Thoracic aorta (tissue), 2 donors: Measurements from ENCODE around the gene C6orf52. TPM values are rescaled to one million over a fixed set of nuclear protein-coding genes. Genes with fewer than 3 reads are reported as not detected.

Experiments used
- ATAC-seq: fragments of 150-250 bp; one replicate; pipeline ENCODE4 v1.8.0; 2017; ENCODE audit warnings: low read depth; ENCODE audit not compliant: insufficient number of reproducible peaks, low FRiP score
- DNase-seq: peaks from one replicate; pipeline ENCODE4 v3.0.0-alpha.2; 2020; ENCODE audit warnings: low spot score
- H3K27ac ChIP-seq, 2 donors: fragments of 200-600 bp; sonication (generic); 1 replicate in 1 of 2; 2 replicates in 1 of 2; pipeline ENCODE4 v1.5.1; 2016; ENCODE audit warnings: mild to moderate bottlenecking in 2 of 2, moderate library complexity in 2 of 2
- H3K27me3 ChIP-seq: fragments of 200-600 bp; sonication (generic); replicated peaks from 2 replicates; pipeline ENCODE4 v1.6.0; 2016; ENCODE audit warnings: mild to moderate bottlenecking; ENCODE audit not compliant: insufficient read depth
- H3K36me3 ChIP-seq: fragments of 200-600 bp; sonication (generic); one replicate; pipeline ENCODE4 v1.5.1; 2016
- H3K4me1 ChIP-seq, 2 donors: fragments of 200-600 bp; sonication (generic); 1 replicate in 1 of 2; 2 replicates in 1 of 2; pipeline versions ENCODE4 v1.5.1 to v1.6.0; 2016; ENCODE audit warnings: low read depth in 2 of 2, mild to moderate bottlenecking in 1 of 2; ENCODE audit not compliant: control insufficient read depth in 1 of 2
- H3K4me3 ChIP-seq: fragments of 200-600 bp; sonication (generic); 2 replicates; pipeline ENCODE4 v1.5.1; 2016; ENCODE audit warnings: mild to moderate bottlenecking
- H3K9me3 ChIP-seq: fragments of 200-600 bp; sonication (generic); 2 replicates; pipeline ENCODE4 v1.5.1; 2016
- total RNA-seq, 2 donors: library from RNA; depleted of rRNA; stranded (reverse); fragments of >200 nt; gene quantifications; one replicate each; pipeline versions ENCODE4 v1.1.0 to v1.2.3, GENCODE V29; 2016
- TF ChIP-seq, protein P1 (sequence below): fragments of 200-600 bp; sonication (generic); IDR thresholded peaks from one replicate; pipeline ENCODE4 v1.5.1; 2019; ENCODE audit warnings: antibody characterized with exemption

The C6orf52 gene
- total RNA-seq, 2 donors from 2014 or later, result not detected

DNA sequence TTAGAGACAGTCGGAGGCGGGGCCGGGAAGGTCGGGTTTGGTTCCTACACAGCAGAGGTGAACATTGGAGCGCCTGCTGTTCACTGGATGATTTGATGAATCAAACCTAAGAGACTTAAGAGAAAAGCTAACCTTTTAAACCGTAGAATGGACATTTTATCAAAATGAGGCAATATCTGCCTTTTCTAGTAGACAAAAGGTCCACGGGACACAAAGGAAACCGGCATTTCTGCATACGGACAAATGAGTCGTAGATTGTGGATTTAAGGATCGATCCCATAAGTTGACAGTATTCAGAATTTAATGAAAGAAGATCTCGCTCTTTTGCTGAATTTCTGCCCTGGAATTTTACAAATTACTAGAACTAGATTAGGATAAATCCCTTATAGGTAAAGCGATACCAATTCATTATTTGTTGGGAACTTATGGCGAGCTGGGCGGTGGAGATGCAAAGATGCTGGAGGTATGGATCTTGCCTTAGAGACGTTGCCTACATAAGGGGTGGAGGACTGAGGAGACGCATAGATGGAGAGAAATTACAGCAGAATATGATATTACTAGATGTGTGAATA is 756 bp upstream of the C6orf52 start:
- H3K27ac ChIP-seq, result peak overlapping the region; percentile 76 to 97
- DNase-seq (no peak), ATAC-seq (no peak)
- peaks cover 17 to 28% of the 10 kb centered on the region in 2 donors for H3K4me1 ChIP-seq
- TF ChIP-seq, protein P1, sequence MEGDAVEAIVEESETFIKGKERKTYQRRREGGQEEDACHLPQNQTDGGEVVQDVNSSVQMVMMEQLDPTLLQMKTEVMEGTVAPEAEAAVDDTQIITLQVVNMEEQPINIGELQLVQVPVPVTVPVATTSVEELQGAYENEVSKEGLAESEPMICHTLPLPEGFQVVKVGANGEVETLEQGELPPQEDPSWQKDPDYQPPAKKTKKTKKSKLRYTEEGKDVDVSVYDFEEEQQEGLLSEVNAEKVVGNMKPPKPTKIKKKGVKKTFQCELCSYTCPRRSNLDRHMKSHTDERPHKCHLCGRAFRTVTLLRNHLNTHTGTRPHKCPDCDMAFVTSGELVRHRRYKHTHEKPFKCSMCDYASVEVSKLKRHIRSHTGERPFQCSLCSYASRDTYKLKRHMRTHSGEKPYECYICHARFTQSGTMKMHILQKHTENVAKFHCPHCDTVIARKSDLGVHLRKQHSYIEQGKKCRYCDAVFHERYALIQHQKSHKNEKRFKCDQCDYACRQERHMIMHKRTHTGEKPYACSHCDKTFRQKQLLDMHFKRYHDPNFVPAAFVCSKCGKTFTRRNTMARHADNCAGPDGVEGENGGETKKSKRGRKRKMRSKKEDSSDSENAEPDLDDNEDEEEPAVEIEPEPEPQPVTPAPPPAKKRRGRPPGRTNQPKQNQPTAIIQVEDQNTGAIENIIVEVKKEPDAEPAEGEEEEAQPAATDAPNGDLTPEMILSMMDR, result no peak
- H3K36me3 ChIP-seq, result no peaks in the 10 kb centered on the region
- H3K4me3 ChIP-seq, result peak overlapping the region; percentile 81
- no peaks in the 10 kb centered on the region for H3K27me3 ChIP-seq
- no peaks in the 10 kb centered on the region for H3K9me3 ChIP-seq

DNA sequence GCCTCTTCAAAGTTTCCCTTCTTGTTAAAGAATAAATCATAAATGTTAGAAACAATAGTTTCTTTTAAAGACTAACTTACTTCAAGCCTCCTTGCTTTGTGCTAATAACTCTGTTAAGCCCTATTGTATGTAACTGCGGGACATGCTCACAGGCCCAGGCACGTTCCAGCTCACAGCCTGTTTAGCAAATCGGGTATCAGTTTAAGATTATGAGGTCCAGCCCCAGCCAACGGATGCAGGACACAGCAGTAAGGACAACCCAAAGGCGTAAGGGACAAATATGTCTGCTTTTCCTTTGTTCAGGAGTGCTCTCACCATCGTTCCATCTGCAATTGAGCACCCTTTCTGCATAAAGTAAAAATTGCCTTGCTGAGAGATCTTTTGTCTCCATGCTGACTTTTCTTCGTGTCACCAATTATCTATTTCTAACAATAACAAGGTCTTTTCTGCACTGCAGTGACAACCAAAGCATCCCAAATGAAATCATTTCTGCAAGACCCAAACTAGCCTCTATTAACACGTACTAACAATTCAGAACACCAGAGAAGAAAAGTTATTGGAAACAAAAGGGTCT is 1.4 kb downstream of the C6orf52 start:
- TF ChIP-seq, protein P1, result no peak
- Histone ChIP-seq H3K27ac (no peak overlapping the region), H3K4me3 (peak overlapping the region; percentile 81), H3K4me1 (peaks cover 17 to 28% of the 10 kb centered on the region in 2 donors), H3K27me3 (no peaks in the 10 kb centered on the region), H3K36me3 (no peaks in the 10 kb centered on the region), H3K9me3 (no peaks in the 10 kb centered on the region)
- ATAC-seq (no peak), DNase-seq (no peak)

DNA sequence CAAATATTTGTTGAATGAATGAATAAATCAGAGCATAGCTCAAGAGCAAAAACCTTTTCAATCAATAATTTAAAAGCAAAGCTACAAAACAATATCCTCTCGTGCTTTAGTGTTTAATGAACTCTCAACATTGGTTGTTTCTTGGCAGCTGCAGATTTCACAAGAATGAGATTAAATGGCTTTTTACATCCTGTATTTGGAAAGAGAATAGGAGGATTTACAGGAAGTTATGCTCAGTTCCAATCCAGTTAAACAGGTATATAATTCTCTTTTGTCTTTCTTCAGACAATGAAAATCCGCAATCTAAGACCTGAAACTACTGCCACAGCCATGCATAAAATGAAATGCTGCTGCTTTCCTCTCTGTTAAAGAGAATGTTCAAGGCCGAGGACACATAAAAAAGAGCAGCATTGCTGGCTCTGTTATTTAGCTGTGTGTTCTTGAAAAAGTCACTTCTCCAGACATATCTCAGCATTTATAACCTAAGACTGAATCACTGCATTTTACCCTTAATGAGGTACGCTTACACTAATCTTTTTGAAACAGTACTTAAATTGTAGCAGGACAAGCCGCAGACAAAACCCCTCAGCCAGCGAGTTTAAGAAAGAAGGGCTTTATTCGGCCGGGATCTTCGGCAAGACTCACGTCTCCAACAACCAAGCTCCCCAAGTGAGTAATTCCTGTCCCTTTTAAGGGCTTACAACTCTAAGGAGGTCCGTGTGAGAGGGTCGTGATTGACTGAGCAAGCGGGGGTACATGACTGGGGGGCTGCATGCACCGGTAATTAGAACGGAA is 3.6 kb downstream of the C6orf52 start:
- no peak for ATAC-seq
- no peak overlapping the region for H3K4me3 ChIP-seq
- H3K27ac ChIP-seq, result no peak overlapping the region
- H3K27me3 ChIP-seq, result no peaks in the 10 kb centered on the region
- no peak for DNase-seq
- no peaks in the 10 kb centered on the region for H3K9me3 ChIP-seq
- peaks cover 13 to 19% of the 10 kb centered on the region in 2 donors for H3K4me1 ChIP-seq
- TF ChIP-seq, protein P1, result no peak
- H3K36me3 ChIP-seq, result no peaks in the 10 kb centered on the region

DNA sequence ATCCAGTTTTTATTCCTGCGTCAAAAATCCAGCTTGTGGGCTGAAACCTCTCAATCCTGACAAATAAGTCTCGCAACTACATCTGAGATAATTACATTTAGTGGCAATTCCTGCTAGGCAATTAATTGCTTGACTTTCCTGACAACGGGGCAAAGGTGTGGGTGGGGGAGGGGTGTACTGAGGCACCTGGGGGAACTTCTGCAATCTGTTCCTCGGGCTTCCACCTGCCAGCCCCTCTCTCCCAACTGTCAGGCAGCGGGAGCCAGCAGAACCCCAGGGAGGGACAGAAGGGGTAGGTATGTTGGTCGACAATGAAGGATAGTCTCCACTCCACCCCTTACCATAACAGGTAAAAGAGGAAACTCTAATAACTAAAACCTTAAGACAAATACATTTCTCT is 6.8 kb downstream of the C6orf52 start:
- Histone ChIP-seq H3K9me3 (no peaks in the 10 kb centered on the region), H3K4me3 (no peak overlapping the region), H3K4me1 (no peaks in the 10 kb centered on the region), H3K36me3 (no peaks in the 10 kb centered on the region), H3K27ac (no peak overlapping the region), H3K27me3 (no peaks in the 10 kb centered on the region)
- TF ChIP-seq, protein P1, result no peak
- ATAC-seq (no peak), DNase-seq (no peak)

DNA sequence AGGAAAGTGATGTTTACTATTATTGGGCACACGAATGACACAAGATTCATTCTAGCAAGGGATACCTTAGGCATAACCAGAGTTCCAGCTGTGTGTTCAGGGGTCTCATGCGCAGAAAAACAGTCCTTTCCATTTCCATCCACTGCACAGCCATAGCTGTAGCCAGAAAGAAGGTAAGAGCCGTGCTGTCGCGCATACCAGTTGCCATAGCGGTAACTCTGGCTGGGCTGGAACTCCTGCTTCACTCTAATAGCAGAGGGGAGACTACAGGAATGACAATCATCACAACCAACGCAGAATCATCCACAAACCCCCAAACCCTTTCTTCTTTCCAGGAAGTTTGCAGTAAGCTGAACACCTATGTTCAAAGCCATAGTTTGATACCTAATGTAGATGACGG is 7.5 kb downstream of the C6orf52 start:
- no peak for ATAC-seq
- TF ChIP-seq, protein P1, result no peak
- H3K27me3 ChIP-seq, result no peaks in the 10 kb centered on the region
- H3K4me1 ChIP-seq, result no peaks in the 10 kb centered on the region
- H3K36me3 ChIP-seq, result no peaks in the 10 kb centered on the region
- no peak overlapping the region for H3K4me3 ChIP-seq
- DNase-seq, result no peak
- no peak overlapping the region for H3K27ac ChIP-seq
- no peaks in the 10 kb centered on the region for H3K9me3 ChIP-seq
